ENCODE measurements around the gene MBOAT2. TPM values are rescaled to one million over a fixed set of nuclear protein-coding genes. Genes with fewer than 3 reads are reported as not detected.

MBOAT2 gene
- total RNA-seq, 2 donors from 2014 or later = 34.3 to 51.1 TPM

GRCh38 chr2:8863331-8863953 lies 140.0 kb downstream of the MBOAT2 start:
- no peak for DNase-seq

GRCh38 chr2:8862230-8862629 lies 141.3 kb downstream of the MBOAT2 start:
- intact Hi-C loops (cut with DNase I) = no loop called here
- H3K27ac ChIP-seq = no peak overlapping the region
- H3K9me3 ChIP-seq = no peaks in the 10 kb centered on the region
- no peak overlapping the region for H3K4me3 ChIP-seq
- no peaks in the 10 kb centered on the region for H3K36me3 ChIP-seq
- TF ChIP-seq CTCF (IDR thresholded peaks at IDR 0.05) = no peak
- no peak overlapping the region for H3K9ac ChIP-seq (ENCODE audit: low read depth in 2 of 2, low read length in 2 of 2)
- no peaks in the 10 kb centered on the region for H3K27me3 ChIP-seq
- no peak for DNase-seq
- H3K4me1 ChIP-seq = no peaks in the 10 kb centered on the region

More at GRCh38 chr2:8863331-8863953, 140.0 kb downstream of the MBOAT2 start:
- H3K27me3 ChIP-seq = no peaks in the 10 kb centered on the region
- H3K9ac ChIP-seq (ENCODE audit: low read depth in 2 of 2, low read length in 2 of 2) = no peak overlapping the region
- H3K9me3 ChIP-seq = no peaks in the 10 kb centered on the region
- H3K36me3 ChIP-seq = no peaks in the 10 kb centered on the region
- no peak overlapping the region for H3K4me3 ChIP-seq
- TF ChIP-seq CTCF (IDR thresholded peaks at IDR 0.05) = no peak
- H3K4me1 ChIP-seq = no peaks in the 10 kb centered on the region
- intact Hi-C loops (cut with DNase I) = no loop called here
- no peak overlapping the region for H3K27ac ChIP-seq

GRCh38 chr2:8861797-8862196 lies 141.7 kb downstream of the MBOAT2 start:
- no peaks in the 10 kb centered on the region for H3K36me3 ChIP-seq
- no peaks in the 10 kb centered on the region for H3K4me1 ChIP-seq
- DNase-seq = no peak
- intact Hi-C loops (cut with DNase I) = no loop called here
- H3K27me3 ChIP-seq = no peaks in the 10 kb centered on the region
- H3K4me3 ChIP-seq = no peak overlapping the region
- no peak overlapping the region for H3K27ac ChIP-seq
- no peaks in the 10 kb centered on the region for H3K9me3 ChIP-seq
- no peak for TF ChIP-seq CTCF (IDR thresholded peaks at IDR 0.05)
- no peak overlapping the region for H3K9ac ChIP-seq (ENCODE audit: low read depth in 2 of 2, low read length in 2 of 2)

GRCh38 chr2:8860239-8860638 lies 143.2 kb downstream of the MBOAT2 start:
- intact Hi-C loops (cut with DNase I) = no loop called here
- H3K36me3 ChIP-seq = no peaks in the 10 kb centered on the region
- no peak overlapping the region for H3K9ac ChIP-seq (ENCODE audit: low read depth in 2 of 2, low read length in 2 of 2)
- no peaks in the 10 kb centered on the region for H3K27me3 ChIP-seq
- TF ChIP-seq CTCF (IDR thresholded peaks at IDR 0.05) = no peak
- no peaks in the 10 kb centered on the region for H3K4me1 ChIP-seq
- DNase-seq = no peak
- H3K27ac ChIP-seq = no peak overlapping the region
- no peaks in the 10 kb centered on the region for H3K9me3 ChIP-seq
- no peak overlapping the region for H3K4me3 ChIP-seq

- intact Hi-C loops (cut with DNase I) = no loop called here
- Histone ChIP-seq H3K27me3 (no peaks in the 10 kb centered on the region), H3K9ac (ENCODE audit: low read depth in 2 of 2, low read length in 2 of 2) (no peak overlapping the region), H3K36me3 (no peaks in the 10 kb centered on the region), H3K27ac (no peak overlapping the region), H3K4me1 (no peaks in the 10 kb centered on the region), H3K9me3 (no peaks in the 10 kb centered on the region), H3K4me3 (no peak overlapping the region)
- TF ChIP-seq CTCF (IDR thresholded peaks at IDR 0.05) = no peak
- DNase-seq = no peak
These were observed 144.6 kb downstream of the MBOAT2 start for GRCh38 chr2:8858910-8859309.

Data from colonic mucosa (tissue), 4 donors.